Nephron (organoid): ENCODE measurements around the gene ATAD5.

Source experiments
- H3K27ac Mint-ChIP-seq, 3 experiments: 2 replicates each; pipeline ENCODE4 v1.8.0; 2020; ENCODE audit warnings: mixed read lengths in 3 of 3, mild to moderate bottlenecking in 2 of 3, moderate library complexity in 1 of 3
- H3K27me3 Mint-ChIP-seq: 2 replicates; pipeline ENCODE4 v1.8.0; 2021; ENCODE audit warnings: low read depth, mild to moderate bottlenecking, moderate library complexity, mixed read lengths
- H3K36me3 Mint-ChIP-seq: 2 replicates; pipeline ENCODE4 v1.8.0; 2020; ENCODE audit warnings: low read depth, mixed read lengths
- H3K4me1 Mint-ChIP-seq: 2 replicates; pipeline ENCODE4 v1.8.0; 2020; ENCODE audit warnings: mixed read lengths
- H3K4me3 Mint-ChIP-seq, 3 experiments: 2 replicates each; pipeline ENCODE4 v1.8.0; 2020; ENCODE audit warnings: mild to moderate bottlenecking in 3 of 3, mixed read lengths in 3 of 3, moderate library complexity in 2 of 3
- H3K9me3 Mint-ChIP-seq: 2 replicates; pipeline ENCODE4 v1.8.0; 2020; ENCODE audit warnings: mixed read lengths
- CTCF ChIP-seq, 3 experiments: fragments of 200-600 bp; sonication (generic); IDR thresholded peaks; one replicate each; pipeline ENCODE4 v1.5.0; 2021; ENCODE audit warnings: antibody characterized with exemption in 3 of 3; ENCODE audit not compliant: unreplicated experiment in 3 of 3

Gene ATAD5

GRCh38 chr17:30794372-30794771, 37.4 kb upstream of the ATAD5 start:
- Mint-ChIP-seq H3K27me3 (no peaks in the 10 kb centered on the region), H3K36me3 (peaks cover 60% of the 10 kb centered on the region), H3K9me3 (no peaks in the 10 kb centered on the region), H3K4me1 (no peaks in the 10 kb centered on the region), H3K27ac (peak overlapping the region in 1 of 3 experiments; percentile 1), H3K4me3 (no peak overlapping the region)
- TF ChIP-seq CTCF (IDR thresholded peaks at IDR 0.05; ENCODE audit: unreplicated experiment in 3 of 3) = no peak

GRCh38 chr17:30796016-30796415, 35.8 kb upstream of the ATAD5 start:
- Mint-ChIP-seq H3K4me1 (no peaks in the 10 kb centered on the region), H3K27me3 (no peaks in the 10 kb centered on the region), H3K27ac (no peak overlapping the region), H3K4me3 (no peak overlapping the region), H3K9me3 (no peaks in the 10 kb centered on the region), H3K36me3 (peaks cover 62% of the 10 kb centered on the region)
- no peak for TF ChIP-seq CTCF (IDR thresholded peaks at IDR 0.05; ENCODE audit: unreplicated experiment in 3 of 3)

GRCh38 chr17:30801671-30802070, 30.1 kb upstream of the ATAD5 start:
- peak overlapping the region in 1 of 3 experiments; percentile 13 for H3K27ac Mint-ChIP-seq
- no peak overlapping the region for H3K4me3 Mint-ChIP-seq
- H3K36me3 Mint-ChIP-seq = peaks cover 58% of the 10 kb centered on the region
- H3K9me3 Mint-ChIP-seq = no peaks in the 10 kb centered on the region
- no peaks in the 10 kb centered on the region for H3K27me3 Mint-ChIP-seq
- TF ChIP-seq CTCF (IDR thresholded peaks at IDR 0.05; ENCODE audit: unreplicated experiment in 3 of 3) = no peak
- peaks cover 6% of the 10 kb centered on the region for H3K4me1 Mint-ChIP-seq

- Mint-ChIP-seq H3K27me3 (no peaks in the 10 kb centered on the region), H3K36me3 (peaks cover 33% of the 10 kb centered on the region), H3K4me3 (no peak overlapping the region), H3K27ac (no peak overlapping the region), H3K4me1 (peaks cover 6% of the 10 kb centered on the region), H3K9me3 (no peaks in the 10 kb centered on the region)
- no peak for TF ChIP-seq CTCF (IDR thresholded peaks at IDR 0.05; ENCODE audit: unreplicated experiment in 3 of 3)
Observed at GRCh38 chr17:30805944-30806456, 25.8 kb upstream of the ATAD5 start.

- H3K4me3 Mint-ChIP-seq = no peak overlapping the region
- no peak for TF ChIP-seq CTCF (IDR thresholded peaks at IDR 0.05; ENCODE audit: unreplicated experiment in 3 of 3)
- no peaks in the 10 kb centered on the region for H3K9me3 Mint-ChIP-seq
- H3K4me1 Mint-ChIP-seq = no peaks in the 10 kb centered on the region
- no peaks in the 10 kb centered on the region for H3K27me3 Mint-ChIP-seq
- no peak overlapping the region for H3K27ac Mint-ChIP-seq
- peaks cover 17% of the 10 kb centered on the region for H3K36me3 Mint-ChIP-seq
Observed at GRCh38 chr17:30807896-30808295, 23.9 kb upstream of the ATAD5 start.

- Mint-ChIP-seq H3K27me3 (no peaks in the 10 kb centered on the region), H3K36me3 (peaks cover 8% of the 10 kb centered on the region), H3K4me3 (no peak overlapping the region), H3K9me3 (no peaks in the 10 kb centered on the region), H3K4me1 (no peaks in the 10 kb centered on the region), H3K27ac (peak overlapping the region in 1 of 3 experiments; percentile 86)
- no peak for TF ChIP-seq CTCF (IDR thresholded peaks at IDR 0.05; ENCODE audit: unreplicated experiment in 3 of 3)
Observed at GRCh38 chr17:30808785-30809286, 22.9 kb upstream of the ATAD5 start.
